ENCODE measurements around the gene CBX1.

- TF ChIP-seq POLR2A (IDR thresholded peaks at IDR 0.05; ENCODE audit: low read length), result no peak
- TF ChIP-seq GATA1 (IDR thresholded peaks at IDR 0.05; ENCODE audit: low read depth, low read length), result no peak
These were observed 72.5 kb downstream of the CBX1 start for GRCh38 chr17:48028736-48029135.
